Suprapubic skin (tissue), 4 donors: ENCODE data around the gene KCNG2. TPM values are rescaled to one million over a fixed set of nuclear protein-coding genes. Genes with fewer than 3 reads are reported as not detected.

ENCODE experiments used
- DNase-seq, 2 donors: peaks; one replicate each; pipeline ENCODE4 v3.0.0-alpha.2; 2019; ENCODE audit warnings: low spot score in 2 of 2
- H3K27ac ChIP-seq: fragments of 200-600 bp; sonication (generic); one replicate; pipeline ENCODE4 v1.5.1; 2019
- H3K27me3 ChIP-seq: fragments of 200-600 bp; sonication (generic); one replicate; pipeline ENCODE4 v1.5.1; 2019
- H3K36me3 ChIP-seq: fragments of 200-600 bp; sonication (generic); one replicate; pipeline ENCODE4 v1.5.1; 2019
- H3K4me1 ChIP-seq: fragments of 200-600 bp; sonication (generic); one replicate; pipeline ENCODE4 v1.5.1; 2019
- H3K4me3 ChIP-seq: fragments of 200-600 bp; sonication (generic); one replicate; pipeline ENCODE4 v1.5.1; 2019; ENCODE audit warnings: mild to moderate bottlenecking
- H3K9me3 ChIP-seq: fragments of 200-600 bp; sonication (generic); one replicate; pipeline ENCODE4 v1.5.1; 2019
- CTCF ChIP-seq, 2 donors: fragments of 200-600 bp in 1 of 2; fragments of 450-650 bp in 1 of 2; sonication (generic) in 1 of 2; IDR thresholded peaks; one replicate each; pipeline ENCODE4 v1.5.1; 2016 to 2019; ENCODE audit warnings: antibody characterized with exemption in 2 of 2, mild to moderate bottlenecking in 1 of 2, moderate library complexity in 1 of 2
- EP300 ChIP-seq: sonication (generic); formaldehyde crosslinking; IDR thresholded peaks from one replicate; pipeline ENCODE4 v1.6.1; 2017; ENCODE audit warnings: antibody characterized with exemption
- POLR2A ChIP-seq, 2 donors: fragments of 450-650 bp; IDR thresholded peaks; one replicate each; pipeline ENCODE4 v1.6.1; 2017; ENCODE audit warnings: antibody characterized with exemption in 2 of 2, mild to moderate bottlenecking in 2 of 2, moderate library complexity in 2 of 2
- POLR2AphosphoS5 ChIP-seq, 3 donors: sonication (generic); formaldehyde crosslinking; IDR thresholded peaks; one replicate each; pipeline ENCODE4 v1.6.1; 2017; ENCODE audit warnings: antibody characterized with exemption in 3 of 3
- WGBS: methylation state at CpG from one replicate; pipeline ENCODE4 v1.1.5; 2018; 5-methylcytosine and 5-hydroxymethylcytosine counted together
- total RNA-seq, 4 donors: library from RNA; depleted of rRNA; stranded (reverse); fragments of >200 nt; gene quantifications; one replicate each; pipeline ENCODE4 v1.1.0, GENCODE V29; 2016

KCNG2 gene
- total RNA-seq, 4 donors from 2014 or later = not detected

GRCh38 chr18:79815657-79816056, 17.9 kb downstream of the KCNG2 start:
- H3K4me1 ChIP-seq = no peaks in the 10 kb centered on the region
- no peak for DNase-seq
- WGBS = 65% methylated on average over 9 of the region's 9 CpGs
- H3K27ac ChIP-seq = no peak overlapping the region
- peaks cover 18% of the 10 kb centered on the region for H3K27me3 ChIP-seq
- TF ChIP-seq POLR2AphosphoS5 (IDR thresholded peaks at IDR 0.05) (no peak), EP300 (no peak), POLR2A (IDR thresholded peaks at IDR 0.05) (no peak), CTCF (IDR thresholded peaks at IDR 0.05) (no peak)
- H3K4me3 ChIP-seq = no peak overlapping the region
- H3K9me3 ChIP-seq = no peaks in the 10 kb centered on the region
- no peaks in the 10 kb centered on the region for H3K36me3 ChIP-seq

- Histone ChIP-seq H3K27ac (no peak overlapping the region), H3K27me3 (peaks cover 18% of the 10 kb centered on the region), H3K9me3 (no peaks in the 10 kb centered on the region), H3K36me3 (no peaks in the 10 kb centered on the region), H3K4me3 (no peak overlapping the region), H3K4me1 (no peaks in the 10 kb centered on the region)
- no peak for TF ChIP-seq POLR2A (IDR thresholded peaks at IDR 0.05)
- no peak for TF ChIP-seq CTCF (IDR thresholded peaks at IDR 0.05)
- TF ChIP-seq EP300 = no peak
- TF ChIP-seq POLR2AphosphoS5 (IDR thresholded peaks at IDR 0.05) = no peak
- DNase-seq = no peak
- WGBS = 54% methylated on average over 14 of the region's 14 CpGs
These were observed 18.4 kb downstream of the KCNG2 start for GRCh38 chr18:79816092-79816491.

- no peak overlapping the region for H3K4me3 ChIP-seq
- no peaks in the 10 kb centered on the region for H3K9me3 ChIP-seq
- no peak for DNase-seq
- no peaks in the 10 kb centered on the region for H3K4me1 ChIP-seq
- H3K27me3 ChIP-seq = peaks cover 18% of the 10 kb centered on the region
- no peak overlapping the region for H3K27ac ChIP-seq
- TF ChIP-seq EP300 = no peak
- 76% methylated on average over 10 of the region's 18 CpGs for WGBS
- no peaks in the 10 kb centered on the region for H3K36me3 ChIP-seq
These were observed 19.4 kb downstream of the KCNG2 start for GRCh38 chr18:79816981-79817606.

GRCh38 chr18:79817607-79817998, 19.9 kb downstream of the KCNG2 start:
- TF ChIP-seq POLR2A (IDR thresholded peaks at IDR 0.05) (no peak), EP300 (no peak), CTCF (IDR thresholded peaks at IDR 0.05) (no peak), POLR2AphosphoS5 (IDR thresholded peaks at IDR 0.05) (no peak)
- H3K27ac ChIP-seq = no peak overlapping the region
- H3K36me3 ChIP-seq = no peaks in the 10 kb centered on the region
- no peak overlapping the region for H3K4me3 ChIP-seq
- peaks cover 18% of the 10 kb centered on the region for H3K27me3 ChIP-seq
- 86% methylated on average over 8 of the region's 8 CpGs for WGBS
- DNase-seq = no peak
- no peaks in the 10 kb centered on the region for H3K4me1 ChIP-seq
- no peaks in the 10 kb centered on the region for H3K9me3 ChIP-seq

GRCh38 chr18:79818036-79818435, 20.3 kb downstream of the KCNG2 start:
- TF ChIP-seq EP300 = no peak
- no peak for TF ChIP-seq POLR2AphosphoS5 (IDR thresholded peaks at IDR 0.05)
- TF ChIP-seq POLR2A (IDR thresholded peaks at IDR 0.05) = no peak
- TF ChIP-seq CTCF (IDR thresholded peaks at IDR 0.05) = no peak
- H3K27me3 ChIP-seq = peaks cover 18% of the 10 kb centered on the region
- WGBS = 63% methylated on average over 10 of the region's 14 CpGs
- no peaks in the 10 kb centered on the region for H3K4me1 ChIP-seq
- no peak overlapping the region for H3K4me3 ChIP-seq
- H3K9me3 ChIP-seq = no peaks in the 10 kb centered on the region
- no peak overlapping the region for H3K27ac ChIP-seq
- H3K36me3 ChIP-seq = no peaks in the 10 kb centered on the region
- no peak for DNase-seq

GRCh38 chr18:79818631-79819030, 20.9 kb downstream of the KCNG2 start:
- Histone ChIP-seq H3K27me3 (peaks cover 18% of the 10 kb centered on the region), H3K4me3 (no peak overlapping the region)

More at GRCh38 chr18:79818631-79819030, 20.9 kb downstream of the KCNG2 start:
- H3K27ac ChIP-seq = no peak overlapping the region
- WGBS = 72% methylated on average over 18 of the region's 18 CpGs
- DNase-seq = no peak
- H3K36me3 ChIP-seq = no peaks in the 10 kb centered on the region
- H3K9me3 ChIP-seq = no peaks in the 10 kb centered on the region
- H3K4me1 ChIP-seq = no peaks in the 10 kb centered on the region
- no peak for TF ChIP-seq CTCF (IDR thresholded peaks at IDR 0.05)
- TF ChIP-seq POLR2AphosphoS5 (IDR thresholded peaks at IDR 0.05) = no peak
- TF ChIP-seq POLR2A (IDR thresholded peaks at IDR 0.05) = no peak
- TF ChIP-seq EP300 = no peak
